Glomerular endothelial cell (primary cell): ENCODE data around the gene WDR12. TPM values are rescaled to one million over a fixed set of nuclear protein-coding genes. Genes with fewer than 3 reads are reported as not detected.

Experiments
- total RNA-seq: library from RNA; depleted of rRNA; stranded (reverse); fragments of >200 nt; gene quantifications from 2 replicates; pipeline ENCODE4 v1.2.3, GENCODE V29; 2015

WDR12 gene
- total RNA-seq, 1 donor from 2014 or later: 15.2 TPM

Other genes starting within 250 kb of the WDR12 start
- gene ICA1L, start 39.9 kb downstream of the WDR12 start, total RNA-seq: 1.9 and 3.6 TPM in 2 replicates
- gene CARF, start 602 bp upstream of the WDR12 start, total RNA-seq: 4.4 and 4.6 TPM in 2 replicates
- 13.4 and 14.6 TPM in 2 replicates for gene NBEAL1, start 103.2 kb upstream of the WDR12 start, total RNA-seq